Measurements from ENCODE around the gene UBE2F. TPM values are rescaled to one million over a fixed set of nuclear protein-coding genes. Genes with fewer than 3 reads are reported as not detected.

Gene UBE2F
- total RNA-seq, 1 experiment from 2014 or later, result 62.1 TPM

DNA sequence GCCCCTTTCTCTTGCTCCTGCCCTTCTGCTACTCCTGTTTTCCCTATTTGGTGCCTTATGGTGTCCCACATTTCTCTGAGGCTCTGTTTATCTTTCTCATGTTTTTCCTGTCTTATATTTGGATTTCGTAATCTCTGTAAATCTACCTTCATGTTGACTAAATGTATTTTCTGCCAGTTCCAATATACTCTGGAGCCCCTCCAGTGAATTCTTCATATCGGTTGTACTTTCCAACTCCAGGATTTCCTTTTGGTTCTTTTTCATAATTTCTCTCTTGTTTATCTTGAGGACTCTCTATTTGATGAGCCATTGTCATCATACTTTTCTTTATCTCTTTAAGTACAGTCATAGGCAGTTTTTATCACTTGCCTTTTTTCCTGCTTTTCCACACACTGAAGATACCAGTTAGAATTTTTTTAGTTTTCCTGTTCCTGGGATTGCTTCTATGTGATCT lies 113.1 kb downstream of the UBE2F start:
- Histone ChIP-seq H3K23me2 (ENCODE audit: insufficient read length, low read depth, low read length, poor library complexity, severe bottlenecking) (no peaks in the 10 kb centered on the region), H3T11ph (ENCODE audit: low read length) (no peak overlapping the region), H3K4ac (ENCODE audit: low read depth, low read length) (no peak overlapping the region), H3K9me3 (ENCODE audit: control insufficient read depth, low read depth, low read length) (no peaks in the 10 kb centered on the region), H3K27me3 (ENCODE audit: insufficient read depth, low read length) (no peaks in the 10 kb centered on the region), H2BK5ac (ENCODE audit: insufficient read length, low read length) (no peak overlapping the region), H3K4me2 (ENCODE audit: insufficient read depth, insufficient read length, low read length) (no peak overlapping the region), H3K56ac (ENCODE audit: insufficient read length, low read depth, low read length) (no peak overlapping the region), H4K20me1 (ENCODE audit: control insufficient read depth, insufficient read depth, insufficient read length) (no peaks in the 10 kb centered on the region), H3K9ac (ENCODE audit: extremely low read depth, insufficient read length, low read length) (no peak overlapping the region), H3K4me1 (ENCODE audit: insufficient read depth, low read length) (no peaks in the 10 kb centered on the region), H2AK5ac (ENCODE audit: insufficient read length, low read length) (no peak overlapping the region), H4K8ac (replicated peaks; ENCODE audit: insufficient read length, low read depth, low read length) (no peak overlapping the region), H3K79me2 (ENCODE audit: insufficient read depth, low read length) (no peaks in the 10 kb centered on the region), H4K91ac (ENCODE audit: insufficient read length, low read depth, low read length) (no peak overlapping the region), H2AFZ (ENCODE audit: low read length) (no peak overlapping the region), H3K79me1 (ENCODE audit: insufficient read depth, low read depth, low read length, poor library complexity, severe bottlenecking) (peaks cover 5% of the 10 kb centered on the region), H2BK12ac (ENCODE audit: insufficient read length, low read depth, low read length) (no peak overlapping the region), H2BK20ac (ENCODE audit: low read depth, low read length, poor library complexity, severe bottlenecking) (no peak overlapping the region), H4K5ac (ENCODE audit: insufficient read length, low read depth, low read length) (no peak overlapping the region), H3K27ac (ENCODE audit: insufficient read length, low read depth, low read length) (no peak overlapping the region), H2BK15ac (ENCODE audit: low read depth, low read length) (no peak overlapping the region), H2BK120ac (ENCODE audit: low read depth, low read length, poor library complexity, severe bottlenecking) (no peak overlapping the region), H3K23ac (ENCODE audit: insufficient read length, low read depth, low read length) (no peak overlapping the region), H3K18ac (ENCODE audit: insufficient read length, low read depth, low read length) (no peak overlapping the region), H3K14ac (ENCODE audit: insufficient read depth, low read length) (no peak overlapping the region)
- Mint-ChIP-seq H3K4me3 (no peak overlapping the region), H3K27ac (peak overlapping the region in 2 of 3 experiments; percentile 5 to 26; a peak in 5 of 7 replicates), H3K36me3 (ENCODE audit: insufficient read depth in 1 of 3, low read depth in 3 of 3) (peaks cover 57 to 85% (median 69%) of the 10 kb centered on the region in 3 experiments), H3K9me3 (0 out of 5 replicates have a peak, but pooled peaks cover 0 to 5% of the 10 kb centered on the region in 2 experiments), H3K27me3 (ENCODE audit: low read depth) (no peaks in the 10 kb centered on the region), H3K4me1 (peaks cover 29 to 31% of the 10 kb centered on the region in 2 experiments)
- TF ChIP-seq, protein P1, sequence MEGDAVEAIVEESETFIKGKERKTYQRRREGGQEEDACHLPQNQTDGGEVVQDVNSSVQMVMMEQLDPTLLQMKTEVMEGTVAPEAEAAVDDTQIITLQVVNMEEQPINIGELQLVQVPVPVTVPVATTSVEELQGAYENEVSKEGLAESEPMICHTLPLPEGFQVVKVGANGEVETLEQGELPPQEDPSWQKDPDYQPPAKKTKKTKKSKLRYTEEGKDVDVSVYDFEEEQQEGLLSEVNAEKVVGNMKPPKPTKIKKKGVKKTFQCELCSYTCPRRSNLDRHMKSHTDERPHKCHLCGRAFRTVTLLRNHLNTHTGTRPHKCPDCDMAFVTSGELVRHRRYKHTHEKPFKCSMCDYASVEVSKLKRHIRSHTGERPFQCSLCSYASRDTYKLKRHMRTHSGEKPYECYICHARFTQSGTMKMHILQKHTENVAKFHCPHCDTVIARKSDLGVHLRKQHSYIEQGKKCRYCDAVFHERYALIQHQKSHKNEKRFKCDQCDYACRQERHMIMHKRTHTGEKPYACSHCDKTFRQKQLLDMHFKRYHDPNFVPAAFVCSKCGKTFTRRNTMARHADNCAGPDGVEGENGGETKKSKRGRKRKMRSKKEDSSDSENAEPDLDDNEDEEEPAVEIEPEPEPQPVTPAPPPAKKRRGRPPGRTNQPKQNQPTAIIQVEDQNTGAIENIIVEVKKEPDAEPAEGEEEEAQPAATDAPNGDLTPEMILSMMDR (conservative IDR thresholded peaks at IDR 0.05), result no peak
- WGBS (ENCODE audit: extremely low coverage, insufficient read length, low lambda C conversion rate), result no CpG with 5 or more reads among the region's 2 CpGs
- DNase-seq, result no peak

Measured in H9 (cell line).